BJ (cell line): ENCODE results near the gene PRKD2. TPM values are rescaled to one million over a fixed set of nuclear protein-coding genes. Genes with fewer than 3 reads are reported as not detected.
"Not testable (repeated sequence)": the region's sequence is repeated elsewhere in the genome, so short reads cannot be mapped to it uniquely, and the experiment has no call there.

Experiments
- CTCF ChIA-PET: fragments of 350-600 bp; formaldehyde crosslinking; extraction: SDS; loops from one replicate; lab custom pipeline; 2021; ENCODE audit warnings: antibody characterized with exemption, inconsistent platforms; lab: Yijun Ruan, JAX
- POLR2A ChIA-PET: fragments of 300-600 bp; sonication (Branson Sonifier 250); formaldehyde crosslinking; extraction: SDS; loops from one replicate; lab custom pipeline; 2021; ENCODE audit warnings: antibody characterized with exemption; lab: Charles Lee
- DNase-seq: peaks from one replicate; pipeline ENCODE4 v3.0.0-alpha.2; 2011; ENCODE audit warnings: low read depth
- H3K27me3 ChIP-seq: 2 replicates; pipeline ENCODE4 v1.6.0; 2011; ENCODE audit warnings: low read length; ENCODE audit not compliant: control insufficient read depth, insufficient read depth
- H3K36me3 ChIP-seq: 2 replicates; pipeline ENCODE4 v1.5.1; 2011; ENCODE audit warnings: low read length; ENCODE audit not compliant: control insufficient read depth, insufficient read depth
- H3K4me3 ChIP-seq: 2 replicates; pipeline ENCODE4 v1.5.1; 2011; ENCODE audit warnings: low read depth, mild to moderate bottlenecking, control low read depth, low read length
- polyA plus RNA-seq: library from polyadenylated mRNA; depleted of rRNA; stranded (reverse); fragments of >200 nt; gene quantifications from 2 replicates; pipeline ENCODE4 v1.2.3, GENCODE V29; 2011; rRNA removed
- small RNA-seq: library from RNA; depleted of rRNA; stranded (forward); fragments of <200 nt; gene quantifications from one replicate; pipeline ENCODE3, GENCODE V24; 2012; ENCODE audit warnings: low replicate concordance, low read depth; ENCODE audit not compliant: insufficient read length
- TF ChIP-seq, protein P1 (sequence below): IDR thresholded peaks from 2 replicates; pipeline ENCODE4 v1.5.1; 2011; ENCODE audit warnings: low read depth, mild to moderate bottlenecking, control low read depth, inconsistent platforms, low read length, moderate library complexity; ENCODE audit not compliant: insufficient read depth

Gene PRKD2
- polyA plus RNA-seq, 1 experiment, result 19.4 TPM

DNA sequence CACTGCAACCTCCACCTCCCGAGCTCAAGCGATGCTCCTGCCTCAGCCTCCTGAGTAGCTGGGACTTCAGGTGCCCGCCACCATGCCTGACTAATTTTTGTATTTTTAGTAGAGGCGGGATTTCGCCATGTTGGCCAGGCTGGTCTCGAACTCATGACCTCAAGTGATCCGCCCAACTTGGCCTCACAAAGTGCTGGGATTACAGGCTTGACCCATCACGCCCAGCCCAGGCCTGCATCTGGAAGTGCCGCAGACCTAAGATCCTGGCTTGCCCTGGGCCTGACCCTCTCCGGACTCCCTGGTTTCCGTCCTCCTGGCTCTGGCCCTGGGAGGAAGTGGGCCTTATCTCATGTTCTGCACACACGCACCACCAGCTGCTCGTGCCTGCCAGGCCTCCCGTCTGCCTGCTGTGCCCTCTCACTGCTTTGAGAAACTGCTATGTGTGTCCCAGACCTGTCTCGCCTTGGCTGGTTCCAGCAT, 87.3 kb downstream of the PRKD2 start:
- CTCF ChIA-PET, result interaction anchor here (0.8 to 5.4 kb wide), 4 partner anchors 10 to 32 kb away, joined by 3 to 34 read pairs (median 6); partner anchors contain the start of gene DACT3
- no peak for DNase-seq
- no peaks in the 10 kb centered on the region for H3K36me3 ChIP-seq
- H3K27me3 ChIP-seq, result no peaks in the 10 kb centered on the region
- H3K4me3 ChIP-seq, result no peak overlapping the region
- TF ChIP-seq, protein P1, sequence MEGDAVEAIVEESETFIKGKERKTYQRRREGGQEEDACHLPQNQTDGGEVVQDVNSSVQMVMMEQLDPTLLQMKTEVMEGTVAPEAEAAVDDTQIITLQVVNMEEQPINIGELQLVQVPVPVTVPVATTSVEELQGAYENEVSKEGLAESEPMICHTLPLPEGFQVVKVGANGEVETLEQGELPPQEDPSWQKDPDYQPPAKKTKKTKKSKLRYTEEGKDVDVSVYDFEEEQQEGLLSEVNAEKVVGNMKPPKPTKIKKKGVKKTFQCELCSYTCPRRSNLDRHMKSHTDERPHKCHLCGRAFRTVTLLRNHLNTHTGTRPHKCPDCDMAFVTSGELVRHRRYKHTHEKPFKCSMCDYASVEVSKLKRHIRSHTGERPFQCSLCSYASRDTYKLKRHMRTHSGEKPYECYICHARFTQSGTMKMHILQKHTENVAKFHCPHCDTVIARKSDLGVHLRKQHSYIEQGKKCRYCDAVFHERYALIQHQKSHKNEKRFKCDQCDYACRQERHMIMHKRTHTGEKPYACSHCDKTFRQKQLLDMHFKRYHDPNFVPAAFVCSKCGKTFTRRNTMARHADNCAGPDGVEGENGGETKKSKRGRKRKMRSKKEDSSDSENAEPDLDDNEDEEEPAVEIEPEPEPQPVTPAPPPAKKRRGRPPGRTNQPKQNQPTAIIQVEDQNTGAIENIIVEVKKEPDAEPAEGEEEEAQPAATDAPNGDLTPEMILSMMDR, result no peak
- POLR2A ChIA-PET, result no interaction called here

GRCh38 chr19:46628970-46629369, 87.9 kb downstream of the PRKD2 start:
- CTCF ChIA-PET, result interaction anchor here (0.6 to 5.4 kb wide), 5 partner anchors 9 to 100 kb away, joined by 3 to 34 read pairs (median 5); partner anchors contain the start of gene DACT3
- H3K36me3 ChIP-seq, POLR2A ChIA-PET, H3K27me3 ChIP-seq, DNase-seq, H3K4me3 ChIP-seq: not testable (repeated sequence)

GRCh38 chr19:46626446-46626845, 90.5 kb downstream of the PRKD2 start:
- TF ChIP-seq, protein P1, result no peak
- Histone ChIP-seq H3K27me3 (no peaks in the 10 kb centered on the region), H3K4me3 (no peak overlapping the region), H3K36me3 (no peaks in the 10 kb centered on the region)
- ChIA-PET CTCF (interaction anchor here (1.6 to 4.5 kb wide), 3 partner anchors 9 to 34 kb away, joined by 3 to 25 read pairs (median 5); partner anchors contain the start of gene DACT3), POLR2A (no interaction called here)
- no peak for DNase-seq

- no peak for DNase-seq
- Histone ChIP-seq H3K4me3 (no peak overlapping the region), H3K36me3 (no peaks in the 10 kb centered on the region), H3K27me3 (no peaks in the 10 kb centered on the region)
- TF ChIP-seq, protein P1, result no peak
- CTCF ChIA-PET, result interaction anchor here (1.3 to 4.5 kb wide), 3 partner anchors 11 to 79 kb away, joined by 3 to 25 read pairs (median 5); partner anchors contain the start of gene DACT3
- POLR2A ChIA-PET, result interaction anchor here (0.5 to 1.1 kb wide), 2 partner anchors 14 to 400 kb away, joined by 3 read pairs; no protein-coding TSS in a partner anchor
These were observed 91.2 kb downstream of the PRKD2 start for GRCh38 chr19:46625731-46626130.

GRCh38 chr19:46624958-46625661, 91.8 kb downstream of the PRKD2 start, which contains the start of gene PTGIR:
PTGIR (minus strand) TSS chr19:46625089; CDS start chr19:46624225, 864 bp downstream.
- H3K4me3 ChIP-seq, result peak within 1 kb of the TSS; percentile 52
- POLR2A ChIA-PET, result interaction anchor here (0.5 to 1.1 kb wide), 4 partner anchors 15 to 455 kb away, joined by 3 to 4 read pairs (median 3); partner anchors contain the start of gene DACT3

More at GRCh38 chr19:46624958-46625661, 91.8 kb downstream of the PRKD2 start, which contains the start of gene PTGIR:
- no peaks in the 10 kb centered on the region for H3K36me3 ChIP-seq
- TF ChIP-seq, protein P1, result no peak
- no peaks in the 10 kb centered on the region for H3K27me3 ChIP-seq
- CTCF ChIA-PET, result interaction anchor here (1.3 to 4.5 kb wide), 3 partner anchors 10 to 80 kb away, joined by 3 to 25 read pairs (median 20); partner anchors contain the start of gene DACT3
- no peak for DNase-seq

Small RNA genes within 50 kb of the gene (small RNA-seq; reads per million reads assigned to genes)
- gene MIR320E (not detected), gene RF00019 (not detected), gene RN7SL364P (not detected)

Other genes with a start within 250 kb of the PRKD2 start
- 0.65 and 0.74 TPM in 2 replicates for gene PNMA8A, start 245.6 kb downstream of the PRKD2 start, polyA plus RNA-seq
- gene PNMA8B, start 221.2 kb downstream of the PRKD2 start, polyA plus RNA-seq, result 0.15 and 0.17 TPM in 2 replicates
- 516 and 517 TPM in 2 replicates for gene CALM3, start 115.8 kb downstream of the PRKD2 start, polyA plus RNA-seq
- gene PTGIR, start 92.0 kb downstream of the PRKD2 start, polyA plus RNA-seq, result 16.9 and 27.8 TPM in 2 replicates
- not detected in 2 replicates for gene GNG8, start 80.9 kb downstream of the PRKD2 start, polyA plus RNA-seq
- gene DACT3, start 55.9 kb downstream of the PRKD2 start, polyA plus RNA-seq, result 6.2 and 7.1 TPM in 2 replicates
- gene FKRP, start 28.9 kb upstream of the PRKD2 start, polyA plus RNA-seq, result 12.6 and 15.1 TPM in 2 replicates
- gene STRN4, start 29.3 kb upstream of the PRKD2 start, polyA plus RNA-seq, result 40.5 and 78.6 TPM in 2 replicates
- 409 and 506 TPM in 2 replicates for gene SLC1A5, start 71.5 kb upstream of the PRKD2 start, polyA plus RNA-seq
- gene AP2S1, start 133.7 kb upstream of the PRKD2 start, polyA plus RNA-seq, result 181 and 244 TPM in 2 replicates
- 30.1 and 36.8 TPM in 2 replicates for gene ARHGAP35, start 143.9 kb upstream of the PRKD2 start, polyA plus RNA-seq